Upper lobe of left lung (tissue), 6 donors: ENCODE data around the gene GP1BB. TPM values are rescaled to one million over a fixed set of nuclear protein-coding genes. Genes with fewer than 3 reads are reported as not detected.
A peak's percentile ranks its signal among the peaks of the same experiment; 100 is the strongest.

Experiments used
- ATAC-seq, 2 donors: fragments of 200-7000 bp; cut with Tn5 transposase; one replicate each; pipeline ENCODE4 v1.9.1; 2022; ENCODE audit warnings: mild to moderate bottlenecking in 2 of 2, moderate library complexity in 2 of 2; ENCODE audit not compliant: low FRiP score in 2 of 2
- DNase-seq, 2 donors: peaks; one replicate each; pipeline ENCODE4 v3.0.0-alpha.2; 2019 to 2020
- H3K27ac ChIP-seq, 4 donors: fragments of 200-600 bp; sonication (generic); one replicate each; pipeline ENCODE4 v1.5.1; 2016 to 2019
- H3K27me3 ChIP-seq, 4 donors: fragments of 200-600 bp; sonication (generic); one replicate each; pipeline ENCODE4 v1.5.1; 2017 to 2019
- H3K36me3 ChIP-seq, 4 donors: fragments of 200-600 bp; sonication (generic); one replicate each; pipeline ENCODE4 v1.5.1; 2016 to 2019
- H3K4me1 ChIP-seq, 4 donors: fragments of 200-600 bp; sonication (generic); one replicate each; pipeline ENCODE4 v1.5.1; 2018 to 2019
- H3K4me3 ChIP-seq, 4 donors: fragments of 200-600 bp; sonication (generic); one replicate each; pipeline ENCODE4 v1.5.1; 2017 to 2019; ENCODE audit warnings: mild to moderate bottlenecking in 2 of 4, moderate library complexity in 1 of 4
- H3K9me3 ChIP-seq, 4 donors: fragments of 200-600 bp; sonication (generic); one replicate each; pipeline ENCODE4 v1.5.1; 2018 to 2019
- CTCF ChIP-seq, 6 experiments: fragments of 450-650 bp in 4 of 6; fragments of 200-600 bp in 2 of 6; sonication (generic) in 2 of 6; IDR thresholded peaks; one replicate each; pipeline ENCODE4 v1.5.1; 2016 to 2019; ENCODE audit warnings: antibody characterized with exemption in 6 of 6
- EP300 ChIP-seq, 4 donors: sonication (generic); formaldehyde crosslinking; IDR thresholded peaks; one replicate each; pipeline ENCODE4 v1.5.1; 2017; ENCODE audit warnings: antibody characterized with exemption in 4 of 4, control low read depth in 2 of 4
- POLR2A ChIP-seq, 4 donors: fragments of 450-650 bp; IDR thresholded peaks; one replicate each; pipeline ENCODE4 v1.5.1; 2016 to 2017; ENCODE audit warnings: antibody characterized with exemption in 4 of 4, mild to moderate bottlenecking in 2 of 4
- POLR2AphosphoS5 ChIP-seq, 2 donors: sonication (generic); formaldehyde crosslinking; IDR thresholded peaks; one replicate each; pipeline ENCODE4 v1.5.1; 2017; ENCODE audit warnings: antibody characterized with exemption in 2 of 2
- WGBS, 2 donors: methylation state at CpG; one replicate each; pipeline ENCODE4 v1.1.5; 2017 to 2018; 5-methylcytosine and 5-hydroxymethylcytosine counted together
- total RNA-seq, 6 donors: library from RNA; depleted of rRNA in 4 of 6; stranded (reverse); fragments of >200 nt in 4 of 6; gene quantifications; one replicate each; pipeline versions ENCODE4 v1.1.0 to v1.2.1, GENCODE V29; 2016 to 2021
- donor health status: DM: no; HTN: no; CAD: no; lungs with moderate emphysema.
- donor health status: DM: no; HTN: yes; CAD: no; lungs with severe emphysema.

The GP1BB gene
- total RNA-seq, 6 donors from 2014 or later, result 1.5 to 23.7 (median 6.6) TPM

- 86% methylated on average over 1 of the region's 1 CpG; no CpG with 5 or more reads in 1 of the 2 donors for WGBS, 2 donors
- Histone ChIP-seq H3K27ac (no peak overlapping the region), H3K27me3 (peaks cover 0 to 23% (median 7%) of the 10 kb centered on the region in 4 donors), H3K9me3 (no peaks in the 10 kb centered on the region), H3K4me1 (peaks cover 22 to 39% (median 31%) of the 10 kb centered on the region in 4 donors), H3K36me3 (peaks cover 0 to 2% (median 0%) of the 10 kb centered on the region in 4 donors), H3K4me3 (no peak overlapping the region)
- ATAC-seq (no peak), DNase-seq (no peak)
- TF ChIP-seq POLR2A (IDR thresholded peaks at IDR 0.05), result no peak
- no peak for TF ChIP-seq POLR2AphosphoS5 (IDR thresholded peaks at IDR 0.05)
- no peak for TF ChIP-seq EP300 (IDR thresholded peaks at IDR 0.05)
- no peak for TF ChIP-seq CTCF (IDR thresholded peaks at IDR 0.05)
Measured at GRCh38 chr22:19716829-19717105, 6.6 kb upstream of the GP1BB start.

GRCh38 chr22:19717181-19717580 is 6.2 kb upstream of the GP1BB start:
- TF ChIP-seq EP300 (IDR thresholded peaks at IDR 0.05) (no peak), CTCF (IDR thresholded peaks at IDR 0.05) (no peak), POLR2AphosphoS5 (IDR thresholded peaks at IDR 0.05) (no peak), POLR2A (IDR thresholded peaks at IDR 0.05) (no peak)
- Histone ChIP-seq H3K27ac (no peak overlapping the region), H3K36me3 (peaks cover 0 to 6% (median under 1%) of the 10 kb centered on the region in 4 donors), H3K9me3 (no peaks in the 10 kb centered on the region), H3K27me3 (peaks cover 0 to 26% (median 9%) of the 10 kb centered on the region in 4 donors), H3K4me1 (peaks cover 22 to 39% (median 31%) of the 10 kb centered on the region in 4 donors), H3K4me3 (no peak overlapping the region)
- DNase-seq (peak in 1 of 2 donors; percentile 53), ATAC-seq (no peak)
- WGBS, 2 donors, result 82 to 86% methylated on average over 4 to 9 of the region's 9 CpGs

GRCh38 chr22:19717691-19718455 is 5.5 kb upstream of the GP1BB start:
- peaks cover 0 to 9% (median 3%) of the 10 kb centered on the region in 4 donors for H3K36me3 ChIP-seq
- H3K27me3 ChIP-seq, result peaks cover 0 to 33% (median 11%) of the 10 kb centered on the region in 4 donors
- H3K4me1 ChIP-seq, result peaks cover 24 to 45% (median 36%) of the 10 kb centered on the region in 4 donors
- peak overlapping the region in 2 of 4 donors; percentile 24 to 63 for H3K27ac ChIP-seq
- H3K9me3 ChIP-seq, result no peaks in the 10 kb centered on the region
- ATAC-seq, result peak; percentile 82 to 94
- peak; percentile 75 to 97 for DNase-seq
- 10 to 31% methylated on average over 15 to 45 of the region's 96 CpGs for WGBS, 2 donors
- H3K4me3 ChIP-seq, result peak overlapping the region; percentile 55 to 80 (median 66)
- TF ChIP-seq EP300 (IDR thresholded peaks at IDR 0.05) (no peak), CTCF (IDR thresholded peaks at IDR 0.05) (peak; percentile 92 to 99 (median 98))

DNA sequence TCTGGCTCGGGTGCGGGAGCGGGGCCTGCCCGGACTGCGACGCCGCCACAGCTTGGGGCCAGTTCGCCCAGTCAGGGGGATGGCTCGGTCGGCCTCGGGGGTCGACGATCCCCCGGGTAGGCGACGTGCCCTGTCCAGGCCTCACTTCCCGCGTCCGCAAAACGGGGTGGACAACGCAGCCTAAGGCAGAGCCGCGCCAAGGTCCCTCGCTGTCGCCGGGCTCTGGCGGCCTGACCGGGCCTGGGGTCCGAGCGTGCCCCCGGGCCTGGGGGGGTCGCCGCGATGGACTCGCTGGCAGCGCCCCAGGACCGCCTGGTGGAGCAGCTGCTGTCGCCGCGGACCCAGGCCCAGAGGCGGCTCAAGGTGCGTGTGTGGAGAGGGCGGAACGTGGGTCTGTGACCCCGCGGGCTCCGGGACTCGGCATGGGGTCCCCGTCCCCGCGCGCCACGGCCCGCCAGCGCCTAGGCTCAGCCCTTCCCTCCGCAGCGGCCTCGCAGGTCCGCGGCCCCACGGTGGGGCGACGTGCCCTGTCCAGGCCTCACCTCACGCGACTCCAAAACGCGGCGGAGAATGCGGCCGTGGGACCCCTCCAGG is 4.8 kb upstream of the GP1BB start:
- peak overlapping the region in 3 of 4 donors; percentile 8 to 63 (median 24) for H3K27ac ChIP-seq
- DNase-seq (peak in 1 of 2 donors; percentile 86), ATAC-seq (no peak)
- TF ChIP-seq POLR2AphosphoS5 (IDR thresholded peaks at IDR 0.05) (no peak), CTCF (IDR thresholded peaks at IDR 0.05) (no peak), EP300 (IDR thresholded peaks at IDR 0.05) (no peak), POLR2A (IDR thresholded peaks at IDR 0.05) (no peak)
- no peaks in the 10 kb centered on the region for H3K9me3 ChIP-seq
- H3K27me3 ChIP-seq, result peaks cover 0 to 38% (median 16%) of the 10 kb centered on the region in 4 donors
- H3K36me3 ChIP-seq, result peaks cover 0 to 9% (median 3%) of the 10 kb centered on the region in 4 donors
- 4% methylated on average over 27 of the region's 70 CpGs; no CpG with 5 or more reads in 1 of the 2 donors for WGBS, 2 donors
- peak overlapping the region; percentile 55 to 80 (median 66) for H3K4me3 ChIP-seq
- H3K4me1 ChIP-seq, result peaks cover 31 to 50% (median 42%) of the 10 kb centered on the region in 4 donors
